GM20000 (cell line): ENCODE results near the gene CACYBP.
"Not testable (repeated sequence)": the region's sequence is repeated elsewhere in the genome, so short reads cannot be mapped to it uniquely, and the experiment has no call there.

Experiments used
- DNase-seq: peaks from one replicate; pipeline ENCODE4 v3.0.0; 2012; ENCODE audit warnings: low spot score
- CTCF ChIP-seq: IDR thresholded peaks from 2 replicates; pipeline ENCODE4 v1.5.1; 2012; ENCODE audit warnings: mild to moderate bottlenecking, control low read depth; ENCODE audit errors: extremely low read depth, missing control alignments

Gene CACYBP

GRCh38 chr1:175015243-175015642, 15.5 kb downstream of the CACYBP start:
- no peak for TF ChIP-seq CTCF
- no peak for DNase-seq

GRCh38 chr1:175019524-175019923, 19.8 kb downstream of the CACYBP start:
- TF ChIP-seq CTCF = no peak
- DNase-seq = no peak

GRCh38 chr1:175023043-175023921, 23.5 kb downstream of the CACYBP start, which contains the start of gene MRPS14:
TSS of gene MRPS14 (minus strand) at chr1:175023425. CDS start at chr1:175023408, 17 bp downstream.
- peak; percentile 93 for DNase-seq
- no peak for TF ChIP-seq CTCF

- DNase-seq = not testable (repeated sequence)
Observed at GRCh38 chr1:175023922-175024242, 24.1 kb downstream of the CACYBP start.

GRCh38 chr1:175024773-175025172, 25.0 kb downstream of the CACYBP start:
- no peak for TF ChIP-seq CTCF

GRCh38 chr1:175033953-175034352, 34.2 kb downstream of the CACYBP start:
- DNase-seq = no peak
- TF ChIP-seq CTCF = no peak

More at GRCh38 chr1:175024773-175025172, 25.0 kb downstream of the CACYBP start:
- DNase-seq = no peak

- TF ChIP-seq CTCF = no peak
- DNase-seq = no peak
Observed at GRCh38 chr1:175034775-175035174, 35.0 kb downstream of the CACYBP start.

GRCh38 chr1:175035865-175036264, 36.1 kb downstream of the CACYBP start:
- no peak for DNase-seq
- no peak for TF ChIP-seq CTCF
